ENCODE measurements around the gene WDR27.
"Not testable (repeated sequence)": the region's sequence is repeated elsewhere in the genome, so short reads cannot be mapped to it uniquely, and the experiment has no call there.

The WDR27 gene

GRCh38 chr6:169489563-169490245 lies 212.1 kb downstream of the WDR27 start:
- no peak overlapping the region for H3K27ac ChIP-seq
- no peaks in the 10 kb centered on the region for H3K4me1 ChIP-seq

DNA sequence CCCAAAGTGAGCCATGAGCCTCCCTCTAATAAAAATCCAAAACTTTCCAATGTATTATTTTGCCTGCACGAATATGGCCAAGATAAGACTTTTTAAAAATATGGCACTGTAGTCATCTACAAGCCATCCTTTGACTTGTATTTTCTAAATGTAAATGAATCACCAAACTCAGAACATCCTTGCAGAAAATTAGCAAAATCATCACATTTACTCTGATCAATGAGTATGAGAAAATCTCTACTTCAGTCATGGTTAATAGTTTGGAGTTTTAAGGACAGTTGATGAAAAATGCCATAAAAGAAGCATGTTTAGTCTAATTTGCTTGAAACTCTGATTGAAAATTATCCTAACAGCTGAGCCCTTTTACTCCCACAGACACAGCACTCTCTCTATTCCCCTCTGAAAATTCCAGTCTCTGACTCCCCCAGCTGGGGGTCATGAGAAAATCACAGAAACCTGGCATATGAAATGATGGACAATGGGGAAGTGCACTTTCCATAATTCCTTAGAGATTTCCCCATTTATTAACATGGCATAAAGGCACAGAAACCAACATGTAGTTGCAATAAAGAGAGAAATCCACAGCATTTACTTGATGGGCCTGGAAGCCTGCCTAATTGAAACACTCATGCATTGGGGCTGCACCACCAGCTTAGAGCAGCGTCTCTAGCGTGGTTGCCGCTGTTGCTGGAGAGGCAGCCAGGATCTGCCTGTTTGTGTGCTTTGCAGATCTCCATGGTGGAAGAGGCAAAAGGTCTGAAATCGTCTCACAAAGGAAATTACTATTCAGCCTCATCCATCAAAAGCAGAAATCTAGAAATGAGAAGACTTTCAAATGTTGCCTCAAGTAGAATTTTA lies 214.0 kb downstream of the WDR27 start:
- H3K9ac ChIP-seq: no peak overlapping the region
- H3K27ac ChIP-seq: no peak overlapping the region
- no peak for TF ChIP-seq Cebpa-rat (IDR thresholded peaks at IDR 0.05)
- H3K4me1 ChIP-seq: no peaks in the 10 kb centered on the region
- H3K4me3 ChIP-seq: no peak overlapping the region
- H3K9me3 ChIP-seq: peaks cover 18% of the 10 kb centered on the region; the same call in 1 of the 2 replicates
- H3K4me2 ChIP-seq: no peak overlapping the region
- no peaks in the 10 kb centered on the region for H4K20me1 ChIP-seq
- no peaks in the 10 kb centered on the region for H3K27me3 ChIP-seq
- H3K36me3 ChIP-seq: no peaks in the 10 kb centered on the region

More at GRCh38 chr6:169489563-169490245, 212.1 kb downstream of the WDR27 start:
- Histone ChIP-seq H3K27me3 (no peaks in the 10 kb centered on the region), H3K4me3 (no peak overlapping the region), H3K9ac (no peak overlapping the region), H3K4me2 (no peak overlapping the region), H3K9me3 (peaks cover 12% of the 10 kb centered on the region; the same call in 1 of the 2 replicates), H3K36me3 (no peaks in the 10 kb centered on the region), H4K20me1 (no peaks in the 10 kb centered on the region)
- TF ChIP-seq Cebpa-rat (IDR thresholded peaks at IDR 0.05): no peak

DNA sequence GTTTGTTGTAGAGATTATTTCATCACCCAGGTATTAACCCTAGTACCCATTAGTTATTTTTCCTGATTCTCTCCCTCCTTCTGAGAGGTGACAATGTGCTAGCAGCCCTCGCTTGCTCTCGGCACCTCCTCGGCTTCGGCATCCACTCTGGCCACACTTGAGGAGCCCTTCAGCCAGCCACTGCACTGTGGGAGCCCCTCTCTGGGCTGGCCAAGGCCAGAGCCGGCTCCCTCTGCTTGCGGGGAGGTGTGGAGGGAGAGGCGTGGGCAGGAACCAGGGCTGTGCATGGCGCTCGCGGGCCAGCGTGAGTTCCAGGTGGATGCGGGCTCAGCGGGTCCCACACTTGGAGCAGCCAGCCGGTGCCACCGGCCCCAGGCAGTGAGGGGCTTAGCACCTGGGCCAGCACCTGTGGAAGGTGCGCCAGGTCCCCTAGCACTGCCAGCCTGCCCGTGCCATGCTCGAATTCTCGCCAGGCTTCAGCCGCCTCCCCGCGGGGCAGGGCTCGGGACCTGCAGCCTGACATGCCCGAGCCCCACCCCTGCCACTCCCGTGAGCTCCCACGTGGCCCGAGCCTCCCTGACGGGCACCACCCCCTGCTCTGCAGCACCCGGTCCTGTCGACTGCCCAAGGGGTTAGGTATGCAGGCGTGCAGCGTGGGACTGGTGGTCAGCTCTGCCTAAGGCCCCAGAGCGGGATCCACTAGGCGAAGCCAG lies 221.9 kb downstream of the WDR27 start:
- Histone ChIP-seq H3K27ac (no peak overlapping the region), H4K20me1 (no peaks in the 10 kb centered on the region), H3K9me3 (peaks cover 57% of the 10 kb centered on the region), H3K4me1 (no peaks in the 10 kb centered on the region), H3K36me3 (0 out of 2 replicates have a peak, but pooled peaks cover 3% of the 10 kb centered on the region), H3K27me3 (no peaks in the 10 kb centered on the region), H3K4me2 (no peak overlapping the region), H3K9ac (no peak overlapping the region), H3K4me3 (no peak overlapping the region)
- TF ChIP-seq Cebpa-rat (IDR thresholded peaks at IDR 0.05): no peak

GRCh38 chr6:169474362-169474761 lies 227.5 kb downstream of the WDR27 start:
- no peaks in the 10 kb centered on the region for H3K36me3 ChIP-seq
- H3K27me3 ChIP-seq: no peaks in the 10 kb centered on the region
- no peak for TF ChIP-seq Cebpa-rat (IDR thresholded peaks at IDR 0.05)
- H3K27ac ChIP-seq: no peak overlapping the region
- no peak overlapping the region for H3K4me3 ChIP-seq
- H4K20me1 ChIP-seq: no peaks in the 10 kb centered on the region
- H3K9me3 ChIP-seq: peaks cover 44% of the 10 kb centered on the region
- peaks cover 11% of the 10 kb centered on the region; the same call in 1 of the 2 replicates for H3K4me1 ChIP-seq
- no peak overlapping the region for H3K9ac ChIP-seq
- no peak overlapping the region for H3K4me2 ChIP-seq

- Histone ChIP-seq H3K9me3 (peaks cover 51% of the 10 kb centered on the region), H3K27me3 (no peaks in the 10 kb centered on the region), H4K20me1 (no peaks in the 10 kb centered on the region), H3K27ac (no peak overlapping the region), H3K4me1 (peaks cover 11% of the 10 kb centered on the region; the same call in 1 of the 2 replicates), H3K9ac (no peak overlapping the region), H3K4me2 (no peak overlapping the region), H3K36me3 (no peaks in the 10 kb centered on the region), H3K4me3 (no peak overlapping the region)
- no peak for TF ChIP-seq Cebpa-rat (IDR thresholded peaks at IDR 0.05)
Measured at GRCh38 chr6:169473663-169474062, 228.2 kb downstream of the WDR27 start.

DNA sequence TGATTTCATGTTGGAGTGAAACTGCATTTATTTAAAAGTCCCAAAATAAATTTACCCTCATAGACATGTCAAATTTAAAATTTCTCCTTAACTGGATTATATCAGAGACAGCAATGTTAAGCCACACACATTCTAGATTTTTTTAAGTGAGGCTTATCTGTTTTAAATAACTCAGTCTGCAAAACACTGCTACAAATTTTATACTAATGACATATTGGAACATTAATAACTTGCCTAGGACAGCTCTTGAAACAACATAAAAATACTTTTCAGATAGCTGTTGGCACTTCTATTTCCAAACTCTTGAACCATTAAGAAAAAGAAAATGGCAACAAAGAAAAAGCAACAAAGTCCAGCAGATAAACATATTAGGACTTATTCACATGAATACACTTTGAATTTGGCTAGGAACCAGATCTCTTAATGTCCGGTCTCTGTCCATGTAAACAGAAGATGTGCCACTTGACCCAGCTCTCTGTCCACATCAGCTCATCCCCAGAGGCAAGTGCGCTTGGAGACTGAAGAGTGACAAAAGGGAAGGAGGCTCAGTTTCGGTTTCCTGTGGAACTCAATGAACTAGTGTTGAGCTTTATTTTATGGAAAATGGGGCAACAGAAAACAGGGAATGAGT lies 228.9 kb downstream of the WDR27 start:
- no peak overlapping the region for H3K27ac ChIP-seq
- H3K27me3 ChIP-seq: no peaks in the 10 kb centered on the region
- no peak for TF ChIP-seq Cebpa-rat (IDR thresholded peaks at IDR 0.05)
- no peak overlapping the region for H3K9ac ChIP-seq
- no peak overlapping the region for H3K4me2 ChIP-seq
- no peak overlapping the region for H3K4me3 ChIP-seq
- no peaks in the 10 kb centered on the region for H3K36me3 ChIP-seq
- peaks cover 59% of the 10 kb centered on the region for H3K9me3 ChIP-seq
- no peaks in the 10 kb centered on the region for H4K20me1 ChIP-seq
- peaks cover 11% of the 10 kb centered on the region; the same call in 1 of the 2 replicates for H3K4me1 ChIP-seq

DNA sequence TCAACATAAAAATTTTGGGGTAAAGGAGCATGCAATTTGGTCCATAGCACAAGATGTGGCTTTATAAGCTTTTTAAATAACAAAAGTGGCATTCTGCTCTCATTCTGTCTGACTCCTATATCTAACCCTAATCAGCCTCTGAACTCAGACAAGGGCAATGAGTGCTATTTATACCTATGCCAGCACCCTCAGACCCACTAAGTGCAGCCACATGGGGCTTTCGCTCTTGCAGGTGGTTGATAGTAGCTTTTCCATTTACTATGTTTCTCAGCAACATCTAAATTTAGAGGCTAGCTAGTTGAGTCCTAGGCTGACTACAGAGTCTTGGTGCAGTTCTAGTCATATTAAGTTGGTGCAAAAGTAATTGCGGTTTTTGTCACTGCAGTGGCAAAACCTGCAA lies 231.0 kb downstream of the WDR27 start:
- peaks cover 65% of the 10 kb centered on the region for H3K9me3 ChIP-seq
- H3K4me3 ChIP-seq: no peak overlapping the region
- peaks cover 6% of the 10 kb centered on the region; the same call in 1 of the 2 replicates for H3K36me3 ChIP-seq
- no peak overlapping the region for H3K9ac ChIP-seq
- H3K27ac ChIP-seq: no peak overlapping the region
- no peaks in the 10 kb centered on the region for H4K20me1 ChIP-seq
- no peak for TF ChIP-seq Cebpa-rat (IDR thresholded peaks at IDR 0.05)
- no peaks in the 10 kb centered on the region for H3K27me3 ChIP-seq
- no peak overlapping the region for H3K4me2 ChIP-seq
- H3K4me1 ChIP-seq: peaks cover 14% of the 10 kb centered on the region; the same call in 1 of the 2 replicates

DNA sequence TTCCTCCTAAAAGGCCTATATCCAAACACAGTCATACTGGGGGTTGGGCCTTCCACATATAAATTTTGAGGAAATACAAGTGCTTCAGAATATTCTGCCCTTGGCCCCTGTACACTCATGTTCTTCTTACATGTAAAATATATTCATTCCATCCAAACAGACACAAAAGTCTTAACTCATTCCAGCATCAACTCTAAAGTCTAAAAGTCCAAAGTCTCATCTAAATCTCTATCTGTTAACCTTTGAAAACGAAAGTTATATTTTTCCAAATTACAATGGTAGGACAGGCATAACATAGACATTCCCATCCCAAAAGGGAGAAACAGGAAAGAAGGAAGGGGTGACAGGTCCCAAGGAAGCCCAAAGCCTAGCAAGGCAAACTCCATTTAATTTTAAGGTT lies 232.8 kb downstream of the WDR27 start:
- no peak for TF ChIP-seq Cebpa-rat (IDR thresholded peaks at IDR 0.05)
- peaks cover 14% of the 10 kb centered on the region; the same call in 1 of the 2 replicates for H3K4me1 ChIP-seq
- no peak overlapping the region for H3K4me2 ChIP-seq
- no peak overlapping the region for H3K4me3 ChIP-seq
- peaks cover 53% of the 10 kb centered on the region for H3K9me3 ChIP-seq
- peaks cover 6% of the 10 kb centered on the region; the same call in 1 of the 2 replicates for H3K36me3 ChIP-seq
- no peaks in the 10 kb centered on the region for H4K20me1 ChIP-seq
- H3K27ac ChIP-seq: no peak overlapping the region
- no peaks in the 10 kb centered on the region for H3K27me3 ChIP-seq
- H3K9ac ChIP-seq: no peak overlapping the region

- H3K4me2 ChIP-seq, H3K27ac ChIP-seq, H3K4me3 ChIP-seq, H3K4me1 ChIP-seq, H3K9ac ChIP-seq, H3K27me3 ChIP-seq, H3K36me3 ChIP-seq, H4K20me1 ChIP-seq: not testable (repeated sequence)
- peaks cover 46% of the 10 kb centered on the region for H3K9me3 ChIP-seq
Measured at GRCh38 chr6:169467755-169468154, 234.1 kb downstream of the WDR27 start.

DNA sequence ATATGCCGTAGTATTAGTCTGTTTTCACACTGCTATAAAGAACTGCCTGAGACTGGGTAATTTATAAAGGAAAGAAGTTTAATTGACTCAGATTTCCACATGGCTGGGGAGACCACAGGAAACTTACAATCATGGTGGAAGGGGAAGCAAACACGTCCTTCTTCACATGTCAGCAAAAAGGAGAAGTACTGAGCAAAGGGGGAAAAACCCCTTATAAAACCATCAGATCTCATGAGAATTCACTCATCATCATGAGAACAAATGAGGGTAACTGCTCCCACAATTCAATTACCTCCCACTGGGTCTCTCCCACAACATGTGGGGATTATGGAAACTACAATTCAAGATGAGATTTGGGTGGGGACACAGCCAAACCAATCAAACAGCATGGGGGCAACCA lies 235.6 kb downstream of the WDR27 start:
- H3K4me2 ChIP-seq, H3K9ac ChIP-seq, H4K20me1 ChIP-seq, H3K4me3 ChIP-seq, H3K27me3 ChIP-seq, H3K27ac ChIP-seq, H3K4me1 ChIP-seq, H3K36me3 ChIP-seq: not testable (repeated sequence)
- H3K9me3 ChIP-seq: peaks cover 46% of the 10 kb centered on the region

Measured in BLaER1 (cell line).